GM18520 (cell line): ENCODE data around the gene AHCYL2.

Source experiments
- ATAC-seq: cut with Tn5 transposase; IDR thresholded peaks from one replicate; pipeline ENCODE4 v1.9.1; 2021; ENCODE audit not compliant: unreplicated experiment

Gene AHCYL2

GRCh38 chr7:129224251-129225205 is at the start of gene AHCYL2:
Gene AHCYL2, plus strand, starts transcription at chr7:129225030.
- peak; percentile 82 for ATAC-seq

GRCh38 chr7:129176916-129177710 is 47.7 kb upstream of the AHCYL2 start:
- no peak for ATAC-seq

- ATAC-seq = no peak
Observed at GRCh38 chr7:129184981-129185670, 39.7 kb upstream of the AHCYL2 start.

- ATAC-seq = no peak
Observed at GRCh38 chr7:129186749-129187260, 38.0 kb upstream of the AHCYL2 start.

- ATAC-seq = no peak
Observed at GRCh38 chr7:129187681-129188371, 37.0 kb upstream of the AHCYL2 start.

- ATAC-seq = no peak
Observed at GRCh38 chr7:129188372-129188891, 36.4 kb upstream of the AHCYL2 start, which contains the start of gene SMO. Gene SMO, plus strand, starts transcription at chr7:129188633. Its CDS starts 519 bp downstream, at chr7:129189152.

- ATAC-seq = no peak
Observed at GRCh38 chr7:129188892-129189660, 35.8 kb upstream of the AHCYL2 start.

- ATAC-seq = no peak
Observed at GRCh38 chr7:129189661-129190310, 35.0 kb upstream of the AHCYL2 start.

GRCh38 chr7:129191272-129191671 is 33.6 kb upstream of the AHCYL2 start:
- ATAC-seq = no peak

GRCh38 chr7:129193892-129194291 is 30.9 kb upstream of the AHCYL2 start:
- ATAC-seq = no peak

- no peak for ATAC-seq
Observed at GRCh38 chr7:129197771-129198170, 27.1 kb upstream of the AHCYL2 start.

- ATAC-seq = no peak
Observed at GRCh38 chr7:129199406-129199805, 25.4 kb upstream of the AHCYL2 start.

- ATAC-seq = no peak
Observed at GRCh38 chr7:129202058-129202777, 22.6 kb upstream of the AHCYL2 start.

- ATAC-seq = no peak
Observed at GRCh38 chr7:129203050-129203741, 21.6 kb upstream of the AHCYL2 start.

- no peak for ATAC-seq
Observed at GRCh38 chr7:129205126-129205818, 19.6 kb upstream of the AHCYL2 start.

- ATAC-seq = no peak
Observed at GRCh38 chr7:129205987-129206785, 18.6 kb upstream of the AHCYL2 start.
